GM19372 (cell line): ENCODE measurements around the gene PLEKHG7.
"Not testable (repeated sequence)": the region's sequence is repeated elsewhere in the genome, so short reads cannot be mapped to it uniquely, and the experiment has no call there.

Experiments used
- ATAC-seq: cut with Tn5 transposase; IDR thresholded peaks from one replicate; pipeline ENCODE4 v1.9.1; 2021; ENCODE audit warnings: mild to moderate bottlenecking, low read depth, moderate library complexity; ENCODE audit not compliant: unreplicated experiment

Gene PLEKHG7

DNA sequence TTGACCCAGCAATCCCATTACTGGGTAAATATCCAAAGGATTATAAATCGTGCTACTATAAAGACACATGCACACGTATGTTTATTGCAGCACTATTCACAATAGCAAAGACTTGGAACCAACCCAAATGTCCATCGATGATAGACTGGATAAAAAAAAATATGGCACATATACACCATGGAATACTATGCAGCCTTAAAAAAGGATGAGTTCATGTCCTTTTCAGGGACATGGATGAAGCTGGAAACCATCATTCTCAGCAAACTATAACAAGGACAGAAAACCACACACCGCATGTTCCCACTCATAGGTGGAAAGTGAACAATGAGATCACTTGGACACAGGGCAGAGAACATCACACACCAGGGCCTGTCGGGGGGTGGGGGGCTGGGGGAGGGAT lies 91.6 kb downstream of the PLEKHG7 start:
- not testable (repeated sequence) for ATAC-seq

DNA sequence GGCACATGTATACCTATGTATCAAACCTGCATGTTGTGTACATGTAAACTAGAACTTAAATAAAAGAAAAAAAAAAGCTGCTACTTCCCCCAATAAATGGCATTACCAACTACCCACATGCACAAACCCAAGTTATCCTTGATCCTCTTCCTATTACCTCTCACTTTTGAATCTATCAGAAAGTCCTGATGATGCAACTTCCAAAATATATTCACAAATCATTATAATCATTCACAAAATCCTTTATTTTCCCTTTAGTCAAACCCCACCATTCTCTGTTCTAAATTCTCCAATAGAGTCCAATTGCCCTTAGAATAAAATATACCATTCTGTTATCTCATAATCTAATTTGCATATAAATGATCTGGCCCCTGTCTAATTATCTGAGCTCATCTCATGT lies 92.0 kb downstream of the PLEKHG7 start:
- no peak for ATAC-seq

DNA sequence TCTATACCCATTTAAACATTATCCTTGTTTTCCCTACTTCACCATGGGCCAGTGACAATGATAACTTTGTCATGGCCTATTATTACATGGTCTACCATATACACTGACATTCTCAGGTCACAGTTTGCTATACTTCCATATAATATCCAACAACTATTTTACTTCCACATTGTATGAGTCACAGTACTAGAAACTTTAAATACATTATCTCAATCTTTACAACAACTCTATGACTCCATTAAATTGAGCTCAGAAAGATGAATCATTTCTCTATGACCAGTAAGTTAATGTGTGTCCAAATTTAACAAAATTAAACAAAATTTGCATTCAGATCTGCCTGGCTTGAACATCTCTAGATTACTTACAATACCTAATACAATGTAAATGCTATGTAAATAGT lies 93.9 kb downstream of the PLEKHG7 start:
- ATAC-seq, result no peak

DNA sequence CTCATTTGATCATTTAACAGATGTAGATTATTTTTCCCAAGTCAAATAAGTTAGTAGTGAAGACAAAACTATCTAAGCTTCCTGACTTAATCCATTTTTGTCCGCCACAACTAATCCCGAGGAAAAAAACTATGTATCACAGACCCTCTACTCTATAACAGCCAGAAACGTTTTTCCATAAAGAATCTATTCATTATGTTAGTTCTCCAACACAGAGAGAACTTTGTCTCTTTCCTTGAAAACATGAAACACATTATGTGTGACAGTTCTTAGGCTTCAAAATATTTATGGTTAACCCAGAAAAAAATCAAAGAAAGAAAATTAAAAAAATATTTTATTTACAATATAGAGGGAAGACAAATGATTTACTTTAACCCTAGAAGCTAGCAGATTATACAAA lies 100.1 kb downstream of the PLEKHG7 start:
- ATAC-seq, result no peak

DNA sequence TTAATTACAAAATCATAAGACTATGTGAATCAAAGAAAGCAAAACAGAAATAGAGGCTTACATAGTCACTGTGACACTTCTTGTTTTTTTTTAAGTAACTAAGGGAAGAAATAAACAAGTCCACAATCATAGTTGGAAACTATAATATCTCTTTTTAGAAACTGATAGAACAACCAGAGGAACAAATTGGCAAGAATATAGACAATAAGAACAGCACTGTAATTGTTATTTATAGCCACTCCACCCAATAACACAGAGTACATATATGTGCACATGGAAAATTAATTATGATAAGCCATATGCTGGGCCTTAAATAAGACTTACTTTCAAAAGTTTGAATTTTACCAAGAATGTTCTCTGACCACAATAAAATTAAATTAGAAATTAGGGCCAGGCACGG lies 101.1 kb downstream of the PLEKHG7 start:
- no peak for ATAC-seq

DNA sequence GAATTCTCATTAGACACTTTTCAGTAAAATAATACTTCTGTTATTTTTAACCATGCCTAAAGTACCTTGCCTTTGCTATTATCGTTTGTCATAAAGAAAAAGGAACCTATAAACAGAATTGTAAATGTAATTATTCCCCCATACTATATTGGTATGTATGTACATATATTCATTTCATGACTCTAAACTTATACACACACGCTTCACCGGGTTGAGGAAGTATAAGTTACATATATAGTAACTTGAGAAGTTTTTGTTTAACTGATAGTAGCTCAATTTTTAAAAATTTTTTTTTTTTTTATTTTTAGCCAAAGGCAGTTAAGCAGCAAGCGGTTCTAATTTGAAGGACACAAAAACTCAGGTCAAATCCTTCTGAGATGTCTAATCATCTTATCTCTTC lies 107.6 kb downstream of the PLEKHG7 start:
- peak; percentile 76 for ATAC-seq

- ATAC-seq, result no peak
Observed at GRCh38 chr12:92814584-92814983, 111.8 kb downstream of the PLEKHG7 start.

- no peak for ATAC-seq
Observed at GRCh38 chr12:92821142-92821541, 118.4 kb downstream of the PLEKHG7 start.
